Gastrocnemius medialis (tissue), 4 donors: ENCODE measurements around the gene ZNF846.

Source experiments
- POLR2A ChIP-seq, 2 donors: fragments of 450-650 bp; IDR thresholded peaks; one replicate each; pipeline ENCODE4 v1.6.1; 2017; ENCODE audit warnings: antibody characterized with exemption in 2 of 2, mild to moderate bottlenecking in 2 of 2, moderate library complexity in 2 of 2
- TF ChIP-seq, protein P1 (sequence below), 5 experiments: fragments of 450-650 bp in 3 of 5; fragments of 200-600 bp in 2 of 5; sonication (generic) in 2 of 5; IDR thresholded peaks in 4 of 5; conservative IDR thresholded peaks in 1 of 5; 1 replicate in 4 of 5; 2 replicates in 1 of 5; pipeline ENCODE4 v1.5.1; 2016 to 2019; ENCODE audit warnings: antibody characterized with exemption in 5 of 5, mild to moderate bottlenecking in 3 of 5, moderate library complexity in 3 of 5

DNA sequence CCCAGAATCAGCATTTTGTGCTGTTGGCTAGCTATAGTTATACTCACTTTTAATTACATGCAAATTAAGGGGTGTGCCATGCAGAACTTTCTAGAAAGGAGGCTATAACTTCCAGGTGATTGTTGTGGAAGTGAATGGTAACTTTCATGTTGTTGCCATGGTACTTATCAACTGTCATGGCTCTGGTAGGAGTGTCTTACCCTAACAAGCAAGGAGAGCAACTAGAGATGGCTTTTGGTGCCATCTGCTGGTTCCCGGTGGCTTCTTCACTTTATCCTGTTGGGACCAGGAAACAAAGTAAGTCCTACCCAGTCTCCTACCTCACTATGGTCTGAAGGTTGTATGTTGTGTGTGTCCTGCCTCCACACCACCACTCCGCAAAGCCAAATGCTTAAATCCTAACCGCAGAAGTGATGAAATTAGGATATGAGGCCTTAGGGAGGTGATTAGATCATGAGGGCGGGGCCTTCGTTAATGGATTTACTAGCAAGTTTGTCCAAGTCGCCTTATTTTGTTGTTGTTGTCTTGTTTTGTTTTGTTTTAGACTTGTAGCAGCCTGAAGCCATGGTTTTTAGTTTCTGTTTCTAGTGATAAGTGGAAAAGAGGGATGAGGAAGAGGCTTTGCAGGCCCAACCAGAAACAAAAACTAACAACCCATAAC lies 27.7 kb upstream of the ZNF846 start:
- TF ChIP-seq, protein P1, sequence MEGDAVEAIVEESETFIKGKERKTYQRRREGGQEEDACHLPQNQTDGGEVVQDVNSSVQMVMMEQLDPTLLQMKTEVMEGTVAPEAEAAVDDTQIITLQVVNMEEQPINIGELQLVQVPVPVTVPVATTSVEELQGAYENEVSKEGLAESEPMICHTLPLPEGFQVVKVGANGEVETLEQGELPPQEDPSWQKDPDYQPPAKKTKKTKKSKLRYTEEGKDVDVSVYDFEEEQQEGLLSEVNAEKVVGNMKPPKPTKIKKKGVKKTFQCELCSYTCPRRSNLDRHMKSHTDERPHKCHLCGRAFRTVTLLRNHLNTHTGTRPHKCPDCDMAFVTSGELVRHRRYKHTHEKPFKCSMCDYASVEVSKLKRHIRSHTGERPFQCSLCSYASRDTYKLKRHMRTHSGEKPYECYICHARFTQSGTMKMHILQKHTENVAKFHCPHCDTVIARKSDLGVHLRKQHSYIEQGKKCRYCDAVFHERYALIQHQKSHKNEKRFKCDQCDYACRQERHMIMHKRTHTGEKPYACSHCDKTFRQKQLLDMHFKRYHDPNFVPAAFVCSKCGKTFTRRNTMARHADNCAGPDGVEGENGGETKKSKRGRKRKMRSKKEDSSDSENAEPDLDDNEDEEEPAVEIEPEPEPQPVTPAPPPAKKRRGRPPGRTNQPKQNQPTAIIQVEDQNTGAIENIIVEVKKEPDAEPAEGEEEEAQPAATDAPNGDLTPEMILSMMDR (IDR thresholded peaks at IDR 0.05 in 4 of 5, conservative IDR thresholded peaks at IDR 0.05 in 1 of 5), result peak; percentile 60 to 77 (median 72)
- no peak for TF ChIP-seq POLR2A (IDR thresholded peaks at IDR 0.05)
